Stimulated activated naive CD4-positive, alpha-beta T cell (primary cell): Measurements from ENCODE around the gene PORCN.
"Not testable (repeated sequence)": the region's sequence is repeated elsewhere in the genome, so short reads cannot be mapped to it uniquely, and the experiment has no call there.

Source experiments
- DNase-seq, 6 experiments: peaks; one replicate each; lab custom pipeline; 2025; lab: John Stamatoyannopoulos, UW

The PORCN gene

GRCh38 chrX:48512371-48512935 is 3.7 kb downstream of the PORCN start:
- DNase-seq, result no peak

GRCh38 chrX:48513670-48514069 is 4.9 kb downstream of the PORCN start:
- DNase-seq, result no peak

GRCh38 chrX:48514126-48514806 is 5.5 kb downstream of the PORCN start:
- no peak for DNase-seq

- DNase-seq, result no peak
These were observed 6.2 kb downstream of the PORCN start for GRCh38 chrX:48514868-48515460.

GRCh38 chrX:48515842-48516241 is 7.0 kb downstream of the PORCN start:
- no peak for DNase-seq

GRCh38 chrX:48516285-48516684 is 7.5 kb downstream of the PORCN start:
- no peak for DNase-seq

- no peak for DNase-seq
These were observed 8.2 kb downstream of the PORCN start for GRCh38 chrX:48516987-48517386.

GRCh38 chrX:48519481-48519880 is 10.7 kb downstream of the PORCN start:
- not testable (repeated sequence) for DNase-seq

GRCh38 chrX:48520455-48520854 is 11.7 kb downstream of the PORCN start:
- no peak for DNase-seq

- no peak for DNase-seq
These were observed 12.2 kb downstream of the PORCN start for GRCh38 chrX:48520976-48521352.

GRCh38 chrX:48521353-48522243 is 12.8 kb downstream of the PORCN start, which contains the start of gene EBP:
Gene EBP (plus strand): TSS chrX:48521808. CDS start chrX:48523772, 1,964 bp downstream.
- peak; percentile 85 to 94 (median 92) for DNase-seq

GRCh38 chrX:48522291-48522690 is 13.5 kb downstream of the PORCN start:
- DNase-seq, result no peak

GRCh38 chrX:48523682-48524081 is 14.9 kb downstream of the PORCN start:
- no peak for DNase-seq

- DNase-seq, result not testable (repeated sequence)
These were observed 17.1 kb downstream of the PORCN start for GRCh38 chrX:48525853-48526252.

- DNase-seq, result no peak
These were observed 21.9 kb downstream of the PORCN start for GRCh38 chrX:48530736-48531135.

- no peak for DNase-seq
These were observed 22.7 kb downstream of the PORCN start for GRCh38 chrX:48531358-48531959.

GRCh38 chrX:48532161-48532560 is 23.4 kb downstream of the PORCN start:
- DNase-seq, result no peak

GRCh38 chrX:48533165-48533564 is 24.4 kb downstream of the PORCN start:
- no peak for DNase-seq

- DNase-seq, result no peak
These were observed 30.0 kb downstream of the PORCN start for GRCh38 chrX:48538641-48539344.

GRCh38 chrX:48539345-48540027 is 30.7 kb downstream of the PORCN start, which contains the start of gene TBC1D25:
Gene TBC1D25 (plus strand): TSS chrX:48539714. CDS start chrX:48539798, 84 bp downstream.
- DNase-seq, result peak; percentile 88 to 98 (median 96)

GRCh38 chrX:48540028-48540375 is 31.2 kb downstream of the PORCN start:
- peak; percentile 27 to 80 (median 60) for DNase-seq
